Breast epithelium (tissue), 4 donors: ENCODE measurements around the gene KCNJ3. TPM values are rescaled to one million over a fixed set of nuclear protein-coding genes. Genes with fewer than 3 reads are reported as not detected.

Experiments used
- DNase-seq, 2 donors: peaks; one replicate each; pipeline ENCODE4 v3.0.0-alpha.2; 2019; ENCODE audit warnings: low spot score in 2 of 2
- H3K27ac ChIP-seq, 2 donors: fragments of 200-600 bp; sonication (generic) in 1 of 2; one replicate each; pipeline ENCODE4 v1.5.1; 2016 to 2019; ENCODE audit warnings: mild to moderate bottlenecking in 1 of 2
- H3K27me3 ChIP-seq, 2 donors: fragments of 200-600 bp; sonication (generic) in 1 of 2; one replicate each; pipeline versions ENCODE4 v1.5.1 to v1.6.0; 2017 to 2019; ENCODE audit warnings: control low read depth in 1 of 2, mild to moderate bottlenecking in 1 of 2
- H3K36me3 ChIP-seq: fragments of 200-600 bp; one replicate; pipeline ENCODE4 v1.5.1; 2019
- H3K4me1 ChIP-seq, 2 donors: fragments of 200-600 bp; sonication (generic); one replicate each; pipeline ENCODE4 v1.5.1; 2016 to 2019; ENCODE audit warnings: control low read depth in 1 of 2
- H3K4me3 ChIP-seq, 3 donors: fragments of 200-600 bp; sonication (generic); 1 replicate in 2 of 3; 2 replicates in 1 of 3; pipeline ENCODE4 v1.5.1; 2016 to 2019; ENCODE audit warnings: mild to moderate bottlenecking in 3 of 3, moderate library complexity in 2 of 3
- H3K9me3 ChIP-seq, 2 donors: fragments of 200-600 bp; sonication (generic) in 1 of 2; one replicate each; pipeline ENCODE4 v1.5.1; 2016 to 2019; ENCODE audit warnings: control low read depth in 1 of 2
- CTCF ChIP-seq, 3 donors: fragments of 450-650 bp; IDR thresholded peaks; one replicate each; pipeline ENCODE4 v1.5.1; 2016 to 2017; ENCODE audit warnings: antibody characterized with exemption in 3 of 3, mild to moderate bottlenecking in 3 of 3, moderate library complexity in 3 of 3
- POLR2A ChIP-seq: fragments of 450-650 bp; IDR thresholded peaks from one replicate; pipeline ENCODE4 v1.6.1; 2016; ENCODE audit warnings: antibody characterized with exemption, mild to moderate bottlenecking, moderate library complexity
- POLR2AphosphoS5 ChIP-seq, 3 donors: sonication (generic); formaldehyde crosslinking; IDR thresholded peaks; one replicate each; pipeline ENCODE4 v1.6.1; 2017; ENCODE audit warnings: antibody characterized with exemption in 3 of 3
- intact Hi-C: fragments of 100-400 bp; cut with DNase I; formaldehyde crosslinking; loops from one replicate; pipeline ENCODE4 v1.15.1; 2023; ENCODE audit warnings: low total_unique reads
- total RNA-seq, 3 donors: library from RNA; depleted of rRNA; stranded (reverse); fragments of >200 nt; gene quantifications; one replicate each; pipeline ENCODE4 v1.1.0, GENCODE V29; 2016

KCNJ3 gene
- total RNA-seq, 3 donors from 2014 or later = under 0.01 to 1.6 (median under 0.01) TPM

- H3K4me3 ChIP-seq = no peak overlapping the region
- H3K4me1 ChIP-seq = no peaks in the 10 kb centered on the region
- no peak for DNase-seq
- H3K27me3 ChIP-seq = no peaks in the 10 kb centered on the region
- H3K27ac ChIP-seq = no peak overlapping the region
- H3K9me3 ChIP-seq = no peaks in the 10 kb centered on the region
- TF ChIP-seq CTCF (IDR thresholded peaks at IDR 0.05) (no peak), POLR2A (no peak)
- H3K36me3 ChIP-seq = no peaks in the 10 kb centered on the region
- intact Hi-C loops = no loop called here
These were observed 64.1 kb downstream of the KCNJ3 start for GRCh38 chr2:154762638-154763037.

GRCh38 chr2:154771664-154772284 lies 73.3 kb downstream of the KCNJ3 start:
- no peaks in the 10 kb centered on the region for H3K27me3 ChIP-seq
- H3K9me3 ChIP-seq = no peaks in the 10 kb centered on the region
- no peak overlapping the region for H3K27ac ChIP-seq
- no peak overlapping the region for H3K4me3 ChIP-seq
- intact Hi-C loops = no loop called here
- no peaks in the 10 kb centered on the region for H3K4me1 ChIP-seq
- H3K36me3 ChIP-seq = no peaks in the 10 kb centered on the region
- DNase-seq = no peak
- TF ChIP-seq POLR2AphosphoS5 (IDR thresholded peaks at IDR 0.05) = no peak
- TF ChIP-seq CTCF (IDR thresholded peaks at IDR 0.05) = no peak
- TF ChIP-seq POLR2A = no peak

GRCh38 chr2:154776825-154777224 lies 78.3 kb downstream of the KCNJ3 start:
- DNase-seq = no peak
- intact Hi-C loops = no loop called here
- Histone ChIP-seq H3K27ac (no peak overlapping the region), H3K4me1 (no peaks in the 10 kb centered on the region), H3K9me3 (no peaks in the 10 kb centered on the region), H3K27me3 (no peaks in the 10 kb centered on the region), H3K4me3 (no peak overlapping the region), H3K36me3 (no peaks in the 10 kb centered on the region)
- TF ChIP-seq POLR2A = no peak
- TF ChIP-seq CTCF (IDR thresholded peaks at IDR 0.05) = no peak
- TF ChIP-seq POLR2AphosphoS5 (IDR thresholded peaks at IDR 0.05) = no peak

- H3K27me3 ChIP-seq = no peaks in the 10 kb centered on the region
- no peaks in the 10 kb centered on the region for H3K9me3 ChIP-seq
- intact Hi-C loops = no loop called here
- DNase-seq = no peak
- no peak overlapping the region for H3K27ac ChIP-seq
- no peak for TF ChIP-seq POLR2A
- no peak for TF ChIP-seq POLR2AphosphoS5 (IDR thresholded peaks at IDR 0.05)
- no peak for TF ChIP-seq CTCF (IDR thresholded peaks at IDR 0.05)
- H3K4me1 ChIP-seq = no peaks in the 10 kb centered on the region
- no peak overlapping the region for H3K4me3 ChIP-seq
- H3K36me3 ChIP-seq = no peaks in the 10 kb centered on the region
These were observed 95.9 kb downstream of the KCNJ3 start for GRCh38 chr2:154794406-154794805.

GRCh38 chr2:154795651-154796050 lies 97.2 kb downstream of the KCNJ3 start:
- no peak for TF ChIP-seq POLR2AphosphoS5 (IDR thresholded peaks at IDR 0.05)
- TF ChIP-seq CTCF (IDR thresholded peaks at IDR 0.05) = no peak
- TF ChIP-seq POLR2A = no peak
- H3K9me3 ChIP-seq = no peaks in the 10 kb centered on the region
- no peak for DNase-seq
- no peak overlapping the region for H3K27ac ChIP-seq
- no peaks in the 10 kb centered on the region for H3K4me1 ChIP-seq
- no peak overlapping the region for H3K4me3 ChIP-seq
- no peaks in the 10 kb centered on the region for H3K27me3 ChIP-seq
- no peaks in the 10 kb centered on the region for H3K36me3 ChIP-seq
- intact Hi-C loops = no loop called here
